ENCODE data around the gene EMX1. TPM values are rescaled to one million over a fixed set of nuclear protein-coding genes. Genes with fewer than 3 reads are reported as not detected.
"Not testable (repeated sequence)": the region's sequence is repeated elsewhere in the genome, so short reads cannot be mapped to it uniquely, and the experiment has no call there.

EMX1 gene
- total RNA-seq, 1 donor from 2014 or later: 0.20 TPM

- DNase-seq (ENCODE audit: low spot score): no peak
- ATAC-seq: no peak
These were observed 18.8 kb upstream of the EMX1 start for GRCh38 chr2:72898585-72898906.

- ATAC-seq (no peak), DNase-seq (ENCODE audit: low spot score) (no peak)
These were observed 17.0 kb upstream of the EMX1 start for GRCh38 chr2:72900191-72900825.

- DNase-seq (ENCODE audit: low spot score) (no peak), ATAC-seq (no peak)
These were observed 15.9 kb upstream of the EMX1 start for GRCh38 chr2:72901426-72901825.

GRCh38 chr2:72907369-72907768 lies 9.9 kb upstream of the EMX1 start:
- DNase-seq (ENCODE audit: low spot score): not testable (repeated sequence)

GRCh38 chr2:72908741-72909140 lies 8.6 kb upstream of the EMX1 start:
- DNase-seq (ENCODE audit: low spot score) (no peak), ATAC-seq (no peak)

More at GRCh38 chr2:72907369-72907768, 9.9 kb upstream of the EMX1 start:
- not testable (repeated sequence) for ATAC-seq

GRCh38 chr2:72911256-72911655 lies 6.1 kb upstream of the EMX1 start:
- DNase-seq (ENCODE audit: low spot score) (no peak), ATAC-seq (no peak)

GRCh38 chr2:72913486-72914205 lies 3.7 kb upstream of the EMX1 start:
- ATAC-seq (no peak), DNase-seq (ENCODE audit: low spot score) (no peak)

- no peak for DNase-seq (ENCODE audit: low spot score)
These were observed 3.1 kb upstream of the EMX1 start for GRCh38 chr2:72914206-72914559.

GRCh38 chr2:72914589-72915319 lies 2.6 kb upstream of the EMX1 start:
- ATAC-seq (no peak), DNase-seq (ENCODE audit: low spot score) (no peak)

More at GRCh38 chr2:72914206-72914559, 3.1 kb upstream of the EMX1 start:
- ATAC-seq: no peak

GRCh38 chr2:72915320-72915906 lies 1.9 kb upstream of the EMX1 start:
- DNase-seq (ENCODE audit: low spot score): no peak
- no peak for ATAC-seq

GRCh38 chr2:72915907-72916742 lies 1.2 kb upstream of the EMX1 start:
- ATAC-seq (peak; percentile 79), DNase-seq (ENCODE audit: low spot score) (peak; percentile 83)

GRCh38 chr2:72916743-72917137 lies 579 bp upstream of the EMX1 start:
- no peak for DNase-seq (ENCODE audit: low spot score)
- peak; percentile 10 for ATAC-seq

GRCh38 chr2:72917877-72918553 lies 696 bp downstream of the EMX1 start:
- ATAC-seq (peak; percentile 2), DNase-seq (ENCODE audit: low spot score) (no peak)

- DNase-seq (ENCODE audit: low spot score) (no peak), ATAC-seq (no peak)
These were observed 2.3 kb downstream of the EMX1 start for GRCh38 chr2:72919414-72920317.

- DNase-seq (ENCODE audit: low spot score): no peak
- ATAC-seq: no peak
These were observed 3.2 kb downstream of the EMX1 start for GRCh38 chr2:72920318-72921087.

GRCh38 chr2:72921088-72921851 lies 4.0 kb downstream of the EMX1 start:
- no peak for ATAC-seq
- DNase-seq (ENCODE audit: low spot score): no peak

GRCh38 chr2:72921853-72922252 lies 4.5 kb downstream of the EMX1 start:
- no peak for DNase-seq (ENCODE audit: low spot score)

More at GRCh38 chr2:72921853-72922252, 4.5 kb downstream of the EMX1 start:
- ATAC-seq: no peak
